Lower leg skin (tissue), 3 donors: ENCODE data around the gene LMX1A.

Source experiments
- POLR2A ChIP-seq, 2 donors: fragments of 450-650 bp; IDR thresholded peaks; one replicate each; pipeline ENCODE4 v1.6.1; 2016 to 2017; ENCODE audit warnings: antibody characterized with exemption in 2 of 2, mild to moderate bottlenecking in 1 of 2, moderate library complexity in 1 of 2
- TF ChIP-seq, protein P1 (sequence below), 3 donors: fragments of 450-650 bp; IDR thresholded peaks; one replicate each; pipeline ENCODE4 v1.5.1; 2016; ENCODE audit warnings: antibody characterized with exemption in 3 of 3, mild to moderate bottlenecking in 3 of 3, moderate library complexity in 2 of 3

DNA sequence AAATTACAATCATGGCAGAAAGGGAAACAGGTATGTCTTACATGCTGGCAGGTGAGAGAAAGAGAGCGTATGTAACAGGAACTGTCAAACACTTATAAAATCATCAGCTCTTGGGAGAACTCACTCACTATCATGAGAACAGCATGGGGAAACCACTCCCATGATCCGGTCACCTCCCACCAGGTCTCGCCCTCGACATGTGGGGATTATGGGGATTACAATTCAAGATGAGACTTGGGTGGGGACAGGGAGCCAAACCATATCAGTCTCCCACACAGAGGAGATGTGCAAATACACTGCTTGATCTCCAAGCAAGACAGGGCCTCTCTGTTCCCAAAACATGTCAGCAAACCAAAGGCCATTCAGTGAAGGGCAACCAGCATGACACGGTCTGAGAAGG, 27.4 kb downstream of the LMX1A start:
- TF ChIP-seq, protein P1, sequence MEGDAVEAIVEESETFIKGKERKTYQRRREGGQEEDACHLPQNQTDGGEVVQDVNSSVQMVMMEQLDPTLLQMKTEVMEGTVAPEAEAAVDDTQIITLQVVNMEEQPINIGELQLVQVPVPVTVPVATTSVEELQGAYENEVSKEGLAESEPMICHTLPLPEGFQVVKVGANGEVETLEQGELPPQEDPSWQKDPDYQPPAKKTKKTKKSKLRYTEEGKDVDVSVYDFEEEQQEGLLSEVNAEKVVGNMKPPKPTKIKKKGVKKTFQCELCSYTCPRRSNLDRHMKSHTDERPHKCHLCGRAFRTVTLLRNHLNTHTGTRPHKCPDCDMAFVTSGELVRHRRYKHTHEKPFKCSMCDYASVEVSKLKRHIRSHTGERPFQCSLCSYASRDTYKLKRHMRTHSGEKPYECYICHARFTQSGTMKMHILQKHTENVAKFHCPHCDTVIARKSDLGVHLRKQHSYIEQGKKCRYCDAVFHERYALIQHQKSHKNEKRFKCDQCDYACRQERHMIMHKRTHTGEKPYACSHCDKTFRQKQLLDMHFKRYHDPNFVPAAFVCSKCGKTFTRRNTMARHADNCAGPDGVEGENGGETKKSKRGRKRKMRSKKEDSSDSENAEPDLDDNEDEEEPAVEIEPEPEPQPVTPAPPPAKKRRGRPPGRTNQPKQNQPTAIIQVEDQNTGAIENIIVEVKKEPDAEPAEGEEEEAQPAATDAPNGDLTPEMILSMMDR (IDR thresholded peaks at IDR 0.05), result no peak
- no peak for TF ChIP-seq POLR2A (IDR thresholded peaks at IDR 0.05)
